Thyroid gland (tissue), 4 donors: ENCODE measurements around the gene AFAP1L2. TPM values are rescaled to one million over a fixed set of nuclear protein-coding genes. Genes with fewer than 3 reads are reported as not detected.
A peak's percentile ranks its signal among the peaks of the same experiment; 100 is the strongest.

Experiments used
- DNase-seq, 2 donors: peaks; one replicate each; pipeline ENCODE4 v3.0.0-alpha.2; 2019
- H3K27ac ChIP-seq, 3 donors: fragments of 200-600 bp; sonication (generic); 1 replicate in 2 of 3; 2 replicates in 1 of 3; pipeline ENCODE4 v1.5.1; 2016 to 2019; ENCODE audit warnings: mild to moderate bottlenecking in 1 of 3, moderate library complexity in 1 of 3
- H3K27me3 ChIP-seq: fragments of 200-600 bp; sonication (generic); one replicate; pipeline ENCODE4 v1.5.1; 2019
- H3K36me3 ChIP-seq, 2 donors: fragments of 200-600 bp; sonication (generic); one replicate each; pipeline ENCODE4 v1.5.1; 2016 to 2019
- H3K4me1 ChIP-seq, 2 donors: fragments of 200-600 bp; sonication (generic); one replicate each; pipeline ENCODE4 v1.5.1; 2017 to 2019
- H3K4me3 ChIP-seq, 3 donors: fragments of 200-600 bp; sonication (generic); replicated peaks in 1 of 3; 1 replicate in 2 of 3; 2 replicates in 1 of 3; pipeline ENCODE4 v1.5.1; 2016; ENCODE audit warnings: mild to moderate bottlenecking in 1 of 3
- H3K9me3 ChIP-seq: fragments of 200-600 bp; sonication (generic); one replicate; pipeline ENCODE4 v1.5.1; 2017
- POLR2A ChIP-seq, 2 donors: fragments of 450-650 bp; IDR thresholded peaks; one replicate each; pipeline ENCODE4 v1.6.1; 2017; ENCODE audit warnings: antibody characterized with exemption in 2 of 2, mild to moderate bottlenecking in 2 of 2, moderate library complexity in 1 of 2
- WGBS, 2 donors: methylation state at CpG; one replicate each; pipeline ENCODE4 v1.1.5; 2017; 5-methylcytosine and 5-hydroxymethylcytosine counted together
- intact Hi-C: fragments of 100-400 bp; cut with DNase I; formaldehyde crosslinking; loops from one replicate; pipeline ENCODE4 v1.15.1; 2023
- total RNA-seq, 4 donors: library from RNA; depleted of rRNA; stranded (reverse); fragments of >200 nt; gene quantifications; one replicate each; pipeline ENCODE4 v1.2.3, GENCODE V29; 2016
- TF ChIP-seq, protein P1 (sequence below), 6 experiments: fragments of 200-600 bp in 3 of 6; fragments of 450-650 bp in 3 of 6; sonication (generic) in 3 of 6; IDR thresholded peaks; one replicate each; pipeline ENCODE4 v1.5.1; 2016 to 2019; ENCODE audit warnings: antibody characterized with exemption in 6 of 6, mild to moderate bottlenecking in 2 of 6, inconsistent platforms in 1 of 6, moderate library complexity in 1 of 6

The AFAP1L2 gene
- total RNA-seq, 4 donors from 2014 or later, result 135 to 356 (median 299) TPM

DNA sequence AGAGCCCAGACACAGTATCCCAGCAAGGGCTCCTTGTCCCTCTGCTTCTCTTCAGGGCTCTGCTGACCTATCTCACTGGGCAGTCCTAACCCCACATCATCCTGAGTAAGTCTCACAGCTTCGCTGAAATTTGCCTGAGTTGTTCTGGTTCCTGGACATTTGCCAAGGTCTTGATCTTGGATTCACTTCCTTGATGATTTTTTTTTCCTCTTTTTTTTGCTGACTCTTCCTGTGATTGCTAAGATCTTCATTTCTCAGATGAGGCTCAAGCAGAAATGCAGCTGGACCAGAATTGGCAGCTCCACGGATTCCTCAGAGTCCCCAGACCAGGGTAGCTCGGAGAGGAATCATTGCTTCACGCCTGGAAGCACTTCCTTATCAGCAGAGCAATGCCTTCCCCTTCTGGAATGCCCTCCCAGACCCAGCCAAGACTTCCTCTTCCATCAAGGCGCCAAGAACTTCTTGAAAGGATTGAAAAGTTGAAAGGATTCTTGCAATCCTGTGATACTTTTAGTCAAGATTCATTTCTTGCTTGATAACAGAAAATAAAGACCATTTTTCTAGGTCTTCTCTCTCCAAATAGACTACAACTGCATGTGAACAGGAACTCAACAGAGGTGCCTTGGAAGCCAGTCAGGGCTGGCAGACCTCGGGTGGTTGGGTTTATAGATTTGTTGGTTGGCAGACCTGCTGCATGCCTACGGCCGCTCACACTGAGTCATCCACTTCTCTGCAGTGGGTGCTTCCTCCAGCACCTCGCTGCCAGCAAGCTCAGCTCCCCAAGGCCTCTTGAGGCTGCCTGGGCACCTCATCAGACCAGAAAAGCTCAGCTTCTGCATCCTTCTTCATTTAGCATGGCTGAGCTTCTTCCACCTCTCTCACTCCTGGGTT lies 8.8 kb upstream of the AFAP1L2 start:
- 10 to 14% methylated on average over 9 of the region's 9 CpGs for WGBS, 2 donors
- Histone ChIP-seq H3K36me3 (no peaks in the 10 kb centered on the region), H3K27me3 (no peaks in the 10 kb centered on the region), H3K4me3 (no peak overlapping the region), H3K4me1 (peaks cover 27 to 33% of the 10 kb centered on the region in 2 donors), H3K27ac (peak overlapping the region; percentile 52 to 90 (median 87)), H3K9me3 (no peaks in the 10 kb centered on the region)
- intact Hi-C loops, result no loop called here
- TF ChIP-seq, protein P1, sequence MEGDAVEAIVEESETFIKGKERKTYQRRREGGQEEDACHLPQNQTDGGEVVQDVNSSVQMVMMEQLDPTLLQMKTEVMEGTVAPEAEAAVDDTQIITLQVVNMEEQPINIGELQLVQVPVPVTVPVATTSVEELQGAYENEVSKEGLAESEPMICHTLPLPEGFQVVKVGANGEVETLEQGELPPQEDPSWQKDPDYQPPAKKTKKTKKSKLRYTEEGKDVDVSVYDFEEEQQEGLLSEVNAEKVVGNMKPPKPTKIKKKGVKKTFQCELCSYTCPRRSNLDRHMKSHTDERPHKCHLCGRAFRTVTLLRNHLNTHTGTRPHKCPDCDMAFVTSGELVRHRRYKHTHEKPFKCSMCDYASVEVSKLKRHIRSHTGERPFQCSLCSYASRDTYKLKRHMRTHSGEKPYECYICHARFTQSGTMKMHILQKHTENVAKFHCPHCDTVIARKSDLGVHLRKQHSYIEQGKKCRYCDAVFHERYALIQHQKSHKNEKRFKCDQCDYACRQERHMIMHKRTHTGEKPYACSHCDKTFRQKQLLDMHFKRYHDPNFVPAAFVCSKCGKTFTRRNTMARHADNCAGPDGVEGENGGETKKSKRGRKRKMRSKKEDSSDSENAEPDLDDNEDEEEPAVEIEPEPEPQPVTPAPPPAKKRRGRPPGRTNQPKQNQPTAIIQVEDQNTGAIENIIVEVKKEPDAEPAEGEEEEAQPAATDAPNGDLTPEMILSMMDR (IDR thresholded peaks at IDR 0.05), result no peak
- TF ChIP-seq POLR2A (IDR thresholded peaks at IDR 0.05), result peak in 1 of 2 donors; percentile 38
- peak; percentile 97 for DNase-seq

DNA sequence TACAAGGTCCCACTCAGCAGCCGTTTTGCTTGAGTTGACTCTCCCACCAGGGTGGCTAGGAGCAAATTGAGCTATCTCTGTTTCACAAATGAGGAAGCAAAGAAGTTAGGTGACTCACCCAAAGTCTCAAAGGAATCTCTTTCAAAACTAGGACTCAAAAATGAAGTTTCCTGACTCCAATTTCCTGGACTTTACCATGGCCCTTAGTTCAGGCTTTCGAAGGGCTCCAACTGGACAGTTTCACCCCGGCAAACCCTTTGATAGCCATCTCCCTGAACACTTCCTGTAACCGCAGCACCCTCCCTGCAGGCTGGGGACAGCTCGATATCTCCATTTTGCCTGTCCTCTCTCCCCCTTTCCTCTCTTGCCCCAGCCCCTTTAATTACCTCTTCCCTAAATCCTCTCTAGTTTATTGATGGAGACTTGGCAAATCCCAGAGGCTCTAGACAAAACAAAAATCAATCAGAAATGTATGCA lies 4.7 kb upstream of the AFAP1L2 start:
- Histone ChIP-seq H3K27ac (peak overlapping the region in 2 of 3 donors; percentile 49 to 55), H3K9me3 (no peaks in the 10 kb centered on the region), H3K4me3 (no peak overlapping the region), H3K27me3 (no peaks in the 10 kb centered on the region), H3K4me1 (peaks cover 37 to 49% of the 10 kb centered on the region in 2 donors), H3K36me3 (no peaks in the 10 kb centered on the region)
- TF ChIP-seq, protein P1 (IDR thresholded peaks at IDR 0.05), result no peak
- TF ChIP-seq POLR2A (IDR thresholded peaks at IDR 0.05), result no peak
- 77 to 82% methylated on average over 5 of the region's 5 CpGs for WGBS, 2 donors
- intact Hi-C loops, result loop anchor here (5.0 to 10.0 kb wide), 3 partner anchors 48 to 104 kb away; no protein-coding TSS in a partner anchor
- DNase-seq, result no peak

DNA sequence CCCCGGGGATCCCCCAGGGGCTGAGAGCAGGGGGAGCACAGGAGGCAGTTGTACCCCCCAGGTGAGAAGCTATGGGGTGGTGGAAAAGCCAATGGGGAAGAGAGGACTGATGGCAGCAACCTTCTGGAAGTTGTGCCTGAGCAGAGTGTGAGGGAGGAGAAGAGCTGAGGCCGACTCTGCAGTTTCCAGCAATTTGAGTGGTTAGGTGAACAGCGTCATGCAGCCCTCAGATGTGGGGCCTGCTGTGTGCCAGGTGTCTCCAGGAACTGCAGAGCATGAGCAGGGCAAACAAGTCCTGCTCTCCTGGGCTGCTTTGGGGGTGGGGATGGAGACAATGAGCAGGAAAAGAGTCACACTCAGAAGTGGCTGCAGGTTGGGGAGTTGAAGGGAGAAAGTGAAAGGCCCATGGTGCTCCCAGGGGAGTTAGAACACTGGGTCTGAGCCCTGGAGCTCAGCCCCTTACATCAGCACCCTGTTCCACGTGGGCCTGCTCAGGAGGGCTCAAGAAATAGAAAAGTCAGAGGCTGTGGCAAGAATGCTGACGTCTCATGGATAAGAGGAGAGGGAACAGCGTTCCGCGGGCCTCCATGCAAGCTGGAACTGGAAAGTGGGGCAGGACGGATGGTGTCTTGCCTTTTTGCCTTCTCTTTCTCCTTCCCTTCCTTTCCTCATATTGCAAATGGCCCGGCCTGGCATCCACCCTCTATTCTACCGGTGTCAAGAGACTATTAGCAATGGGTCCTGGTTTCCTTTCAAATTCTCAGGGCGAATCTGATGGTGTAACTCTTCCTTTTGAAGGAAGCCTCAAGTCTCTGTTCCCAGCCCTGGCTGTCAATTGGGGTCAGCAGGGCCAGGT lies 4.0 kb upstream of the AFAP1L2 start:
- intact Hi-C loops, result loop anchor here (5.0 to 10.0 kb wide), 3 partner anchors 49 to 104 kb away; no protein-coding TSS in a partner anchor
- Histone ChIP-seq H3K4me1 (peaks cover 37 to 45% of the 10 kb centered on the region in 2 donors), H3K4me3 (no peak overlapping the region), H3K27ac (peak overlapping the region; percentile 49 to 55 (median 49)), H3K27me3 (no peaks in the 10 kb centered on the region), H3K9me3 (no peaks in the 10 kb centered on the region), H3K36me3 (no peaks in the 10 kb centered on the region)
- WGBS, 2 donors, result 64 to 67% methylated on average over 12 of the region's 12 CpGs
- TF ChIP-seq, protein P1 (IDR thresholded peaks at IDR 0.05), result no peak
- peak in 1 of 2 donors; percentile 61 for TF ChIP-seq POLR2A (IDR thresholded peaks at IDR 0.05)
- peak; percentile 69 to 73 for DNase-seq

DNA sequence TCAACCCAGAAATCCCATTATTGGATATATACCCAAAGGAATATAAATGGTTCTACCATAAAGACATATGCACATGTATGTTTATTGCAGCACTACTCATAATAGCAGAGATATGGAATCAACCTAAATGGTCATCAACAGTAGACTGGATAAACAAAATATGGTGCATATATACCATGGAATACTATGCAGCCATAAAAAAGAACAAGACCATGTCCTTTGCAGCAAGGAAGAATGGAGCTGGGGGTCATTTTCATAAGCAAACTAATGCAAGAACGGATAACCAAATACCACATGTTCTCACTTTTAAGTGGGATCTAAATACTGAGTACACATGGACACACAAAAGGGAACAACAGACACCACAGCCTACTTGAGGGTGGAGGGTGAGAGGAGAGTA lies 2.2 kb upstream of the AFAP1L2 start:
- DNase-seq, result no peak
- TF ChIP-seq, protein P1 (IDR thresholded peaks at IDR 0.05), result no peak
- TF ChIP-seq POLR2A (IDR thresholded peaks at IDR 0.05), result no peak
- WGBS, 2 donors, result 92 to 100% methylated on average over 1 of the region's 1 CpG
- no peak overlapping the region for H3K27ac ChIP-seq
- intact Hi-C loops, result loop anchor here (5.0 to 10.0 kb wide), 3 partner anchors 51 to 102 kb away; no protein-coding TSS in a partner anchor
- no peaks in the 10 kb centered on the region for H3K36me3 ChIP-seq
- peaks cover 26 to 36% of the 10 kb centered on the region in 2 donors for H3K4me1 ChIP-seq
- H3K27me3 ChIP-seq, result no peaks in the 10 kb centered on the region
- no peak overlapping the region for H3K4me3 ChIP-seq
- no peaks in the 10 kb centered on the region for H3K9me3 ChIP-seq
